Measurements from ENCODE around the gene SLBP.
"Not testable (repeated sequence)": the region's sequence is repeated elsewhere in the genome, so short reads cannot be mapped to it uniquely, and the experiment has no call there.

Gene SLBP

DNA sequence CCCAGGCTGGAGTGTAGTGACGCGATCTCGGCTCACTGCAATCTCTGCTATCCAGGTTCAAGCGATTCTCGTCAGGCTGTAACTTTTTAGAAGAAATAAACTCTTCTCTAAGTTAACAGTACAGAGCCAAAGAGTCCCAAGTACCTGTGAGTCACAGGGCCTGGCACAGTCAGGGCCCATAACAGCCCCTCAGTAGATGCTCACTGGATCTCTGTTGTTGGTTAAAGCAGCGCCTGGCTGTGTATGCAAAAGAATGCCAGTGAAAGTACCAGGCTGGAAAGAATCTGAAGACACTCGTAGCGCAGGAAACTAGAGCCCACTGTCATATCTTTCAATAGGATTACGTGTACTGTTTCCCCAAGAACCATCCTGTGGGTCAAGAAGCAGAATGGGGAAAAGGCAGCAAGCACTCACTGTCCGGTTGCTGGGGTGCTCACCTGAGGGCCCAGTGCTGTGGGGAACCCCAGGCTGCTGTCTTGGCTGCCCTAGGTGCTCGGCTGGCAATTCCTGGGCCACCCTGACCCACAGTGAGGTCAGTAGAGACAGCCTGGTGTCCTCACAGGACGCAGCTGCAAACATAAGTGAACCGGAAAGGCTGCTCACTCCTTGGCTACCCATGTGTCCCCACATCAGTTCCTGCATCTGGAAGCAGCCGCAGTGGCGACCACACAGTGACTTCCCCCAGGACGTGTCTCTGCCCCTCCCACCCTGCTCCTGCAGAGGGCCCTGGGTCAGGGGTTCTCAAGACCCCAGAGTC is 3.1 kb upstream of the SLBP start:
- peak in 2 of 10 donors; percentile 53 to 58 for DNase-seq
- intact Hi-C loops (cut with DNase I), result loop anchor here (5.0 kb wide), 1 partner anchor 142 kb away; the partner anchor contains the start of gene LETM1

DNA sequence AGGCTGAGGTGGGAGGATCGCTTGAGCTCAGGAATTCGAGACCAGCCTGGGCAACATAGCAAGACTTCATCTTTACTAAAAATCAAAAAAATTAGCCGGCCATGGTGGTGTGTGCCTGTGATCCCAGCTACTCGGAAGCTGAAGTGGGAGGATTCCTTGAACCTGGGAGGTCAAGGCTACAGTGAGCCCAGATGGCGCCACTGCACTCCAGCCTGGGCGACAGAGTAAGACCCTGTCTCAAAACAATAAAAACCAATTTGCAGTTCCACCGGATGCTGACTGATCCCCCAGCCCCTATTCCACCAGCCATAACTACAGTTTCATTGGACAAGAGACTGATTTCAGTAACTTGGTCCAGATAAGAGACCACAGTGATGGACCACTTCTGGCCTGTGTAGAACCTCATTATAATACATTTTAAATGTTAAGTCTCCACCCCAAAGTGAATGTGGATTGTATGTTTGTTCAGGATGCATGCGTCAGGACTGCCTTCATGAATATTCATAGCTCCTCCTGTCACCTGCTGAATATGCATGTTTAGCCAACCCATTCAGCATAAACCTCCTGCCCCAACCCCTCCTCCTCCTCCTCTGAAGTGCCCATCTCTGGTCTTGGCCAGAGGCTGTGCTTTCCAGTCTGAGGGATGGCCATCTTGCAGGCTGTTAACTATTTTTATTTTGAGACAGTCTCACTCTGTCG is 2.3 kb upstream of the SLBP start:
- intact Hi-C loops (cut with DNase I), result loop anchor here (5.0 kb wide), 1 partner anchor 143 kb away; the partner anchor contains the start of gene LETM1
- peak in 1 of 10 donors; percentile 62 for DNase-seq

DNA sequence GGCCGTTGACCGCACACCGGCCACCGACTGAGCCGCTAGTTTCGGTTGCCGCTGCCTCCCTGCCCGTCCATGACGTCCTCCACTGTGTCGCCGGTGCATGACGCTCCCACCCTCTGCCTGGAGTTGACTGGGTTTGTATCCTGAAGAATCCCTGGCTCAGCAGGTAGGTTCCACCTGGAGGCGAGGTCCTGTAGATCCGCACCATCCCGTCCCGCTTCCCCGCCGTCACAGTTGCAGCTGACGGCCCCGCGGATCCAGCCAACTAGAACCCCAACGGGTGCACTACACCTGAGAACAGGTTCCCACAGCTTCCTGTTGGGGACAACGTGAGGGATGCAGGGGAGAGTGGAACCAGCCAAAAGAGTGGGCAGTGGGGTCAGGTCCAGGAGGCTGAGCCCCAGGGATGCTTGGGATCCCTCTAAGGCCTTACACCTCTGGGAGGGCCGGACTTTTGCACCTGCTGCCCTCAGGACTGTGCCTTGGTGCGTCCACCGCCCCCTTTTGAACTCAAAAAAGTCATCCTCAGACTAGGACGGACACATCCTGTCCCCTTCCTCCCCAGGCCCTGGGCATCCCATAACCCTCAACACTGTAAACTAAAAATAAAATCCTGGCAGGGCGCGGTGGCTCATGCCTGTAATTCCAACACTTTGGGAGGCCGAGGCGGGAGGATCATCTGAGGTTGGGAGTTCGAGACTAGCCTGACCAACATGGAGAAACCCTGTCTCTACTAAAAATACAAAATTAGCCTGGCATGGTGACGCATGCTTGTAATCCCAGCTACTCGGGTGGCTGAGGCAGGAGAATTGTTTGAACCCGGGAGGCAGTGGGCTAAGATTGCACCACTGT is 1.1 kb upstream of the SLBP start:
- peak in 3 of 10 donors; percentile 39 to 74 (median 55) for DNase-seq
- intact Hi-C loops (cut with DNase I), result no loop called here

DNA sequence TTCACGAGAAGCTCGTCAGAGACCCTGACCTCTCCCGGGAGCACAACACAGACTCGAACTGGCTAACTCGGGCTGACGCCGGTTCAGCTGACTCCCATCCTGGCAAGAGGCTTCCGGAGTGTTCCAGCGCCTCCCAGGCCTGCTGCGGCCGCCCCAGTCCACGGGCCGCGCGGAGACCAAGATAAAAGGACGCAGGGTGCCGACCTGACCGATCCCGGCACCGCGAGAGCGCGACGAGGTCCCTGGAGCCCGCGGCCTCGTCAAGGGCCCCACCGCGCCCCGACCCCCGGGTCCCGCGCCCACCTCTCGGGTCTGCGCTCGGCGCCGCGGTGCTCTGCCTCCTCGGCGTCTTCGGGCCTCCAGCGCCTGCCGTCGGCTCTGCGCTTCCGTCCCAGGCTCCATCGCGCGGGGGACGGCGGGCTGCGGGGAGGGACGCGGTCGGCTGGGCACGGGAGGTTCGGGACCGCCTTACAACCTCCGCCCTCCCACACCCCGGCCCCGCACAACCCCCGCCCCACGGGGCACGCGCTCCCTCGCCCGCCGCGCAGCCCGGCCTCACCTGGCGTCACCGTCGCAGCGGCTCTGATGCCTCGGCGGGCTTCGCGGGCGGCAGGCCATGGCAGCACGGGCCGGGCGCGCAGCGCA is 426 bp downstream of the SLBP start:
- intact Hi-C loops (cut with DNase I), result no loop called here

DNA sequence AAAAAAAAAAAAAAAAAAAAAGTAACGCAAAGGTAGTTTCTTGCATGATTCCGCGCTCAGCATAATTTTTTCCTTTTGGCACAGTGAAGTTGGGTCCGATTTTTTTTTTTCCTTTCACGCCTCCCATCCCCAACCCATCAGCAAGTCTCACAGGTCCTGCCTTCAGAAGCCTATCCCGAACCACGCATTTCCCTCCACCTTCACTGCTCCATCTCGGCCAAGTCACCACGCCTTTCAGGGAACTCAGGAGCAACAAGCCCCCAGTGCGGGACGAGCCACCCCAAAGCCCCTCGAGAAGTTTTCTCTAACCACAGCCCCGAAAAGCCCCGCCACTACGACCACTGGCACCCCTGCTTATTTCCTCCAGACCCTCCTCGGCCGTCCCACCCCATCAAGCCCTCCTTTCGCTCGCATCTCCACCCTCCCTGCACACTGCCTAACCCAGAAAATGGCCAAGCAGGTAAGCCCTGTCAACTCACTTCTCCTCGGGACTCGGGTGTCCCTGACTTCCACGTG is 1.0 kb downstream of the SLBP start:
- intact Hi-C loops (cut with DNase I), result no loop called here
- DNase-seq, result peak in 2 of 10 donors; percentile 54 to 81

More for the DNA sequence above, 426 bp downstream of the SLBP start:
- DNase-seq, result peak in 6 of 10 donors; percentile 37 to 92 (median 66)

DNA sequence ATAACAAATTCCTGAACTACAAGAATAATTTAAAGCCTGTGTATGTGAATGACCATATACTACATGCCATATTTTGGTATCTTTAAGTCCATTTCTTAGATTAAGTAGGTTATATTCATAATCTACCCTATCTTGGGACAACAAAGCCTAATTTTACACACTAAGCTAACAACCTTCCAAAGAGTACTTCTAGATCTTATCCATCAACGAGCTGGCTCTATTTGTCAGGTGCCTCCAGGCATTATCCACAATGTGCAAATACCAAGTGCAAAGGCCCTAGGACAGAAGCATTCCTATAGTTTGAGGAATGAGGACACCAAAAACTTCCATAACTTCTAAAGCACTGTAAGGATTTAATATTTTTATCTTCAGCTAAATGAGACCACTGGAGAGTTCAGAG is 3.5 kb downstream of the SLBP start:
- DNase-seq, result no peak
- intact Hi-C loops (cut with DNase I), result no loop called here

DNA sequence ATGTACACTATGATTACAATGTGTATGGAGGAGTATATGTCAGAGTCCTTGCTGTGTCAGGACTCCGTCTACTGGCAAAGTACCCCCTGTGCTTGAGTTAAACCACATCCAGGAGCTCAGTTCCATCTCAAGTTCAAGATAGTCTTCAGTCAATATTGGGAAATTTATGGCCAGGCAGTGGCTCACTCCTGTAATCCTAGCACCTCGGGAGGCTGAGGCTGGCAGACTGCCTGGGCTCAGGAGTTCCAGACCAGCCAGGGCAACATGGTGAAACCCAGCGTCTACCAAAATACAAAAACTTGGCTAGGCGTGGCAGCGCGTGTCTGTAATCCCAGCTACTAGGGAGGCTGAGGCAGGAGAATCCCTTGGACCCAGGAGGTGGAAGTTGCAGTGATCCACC is 5.8 kb downstream of the SLBP start:
- intact Hi-C loops (cut with DNase I), result no loop called here
- DNase-seq, result peak in 2 of 10 donors; percentile 41 to 50

DNA sequence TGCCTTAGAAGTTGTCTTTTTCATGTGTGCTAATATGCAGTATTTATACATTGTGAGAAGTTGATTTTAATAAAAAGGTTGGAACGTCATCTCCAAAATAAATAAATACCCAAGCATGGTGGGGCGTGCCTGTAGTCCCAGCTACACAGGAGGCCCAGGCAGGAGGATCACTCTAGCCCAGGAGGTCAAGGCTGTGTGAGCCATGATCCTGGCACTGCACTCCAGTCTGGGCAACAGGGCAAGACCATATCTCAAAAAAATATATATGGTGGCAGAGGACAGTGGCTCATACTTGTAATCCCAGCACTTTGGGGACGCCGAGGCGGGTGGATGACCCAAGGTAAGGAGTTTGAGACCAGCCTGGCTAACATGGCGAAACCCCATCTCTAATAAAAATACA is 6.4 kb downstream of the SLBP start:
- intact Hi-C loops (cut with DNase I), result no loop called here
- DNase-seq, result peak in 2 of 10 donors; percentile 18 to 32

DNA sequence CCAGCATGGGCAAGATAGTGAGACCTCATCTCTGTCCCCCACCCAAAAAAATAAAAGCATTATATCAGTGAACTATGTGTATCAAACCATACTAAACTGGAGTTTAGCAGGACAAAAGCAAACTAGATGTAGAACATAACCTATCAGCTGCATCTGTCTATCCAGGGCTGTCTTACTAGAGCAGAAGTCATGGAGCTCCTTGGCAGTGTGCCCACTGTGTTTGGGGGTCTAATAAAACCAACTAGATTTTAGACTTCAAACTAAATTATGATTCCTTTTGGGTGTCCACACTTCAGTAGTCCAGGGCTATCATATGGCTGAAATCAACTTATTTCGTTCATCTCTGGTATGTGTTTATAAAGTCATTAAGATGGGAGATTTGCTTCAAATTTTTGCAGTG is 8.3 kb downstream of the SLBP start:
- intact Hi-C loops (cut with DNase I), result no loop called here
- peak in 1 of 10 donors; percentile 70 for DNase-seq

DNA sequence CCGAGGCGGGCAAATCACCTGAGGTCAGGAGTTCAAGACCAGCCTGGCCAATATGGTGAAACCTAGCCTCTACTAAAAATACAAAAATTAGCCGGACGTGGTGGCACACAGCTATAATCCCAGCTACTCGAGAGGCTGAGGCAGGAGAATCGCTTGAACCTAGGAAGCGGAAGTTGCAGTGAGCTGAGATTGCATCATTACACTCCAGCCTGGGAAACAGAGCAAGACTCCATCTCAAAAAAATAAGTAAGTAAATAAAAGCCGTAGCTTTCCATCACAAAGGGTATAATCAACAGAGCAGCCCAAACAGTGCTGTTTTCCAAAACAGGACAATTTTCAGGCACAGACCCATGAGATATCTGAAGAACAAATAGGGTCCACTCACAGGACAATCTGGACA is 10.4 kb downstream of the SLBP start:
- intact Hi-C loops (cut with DNase I); DNase-seq: not testable (repeated sequence)

DNA sequence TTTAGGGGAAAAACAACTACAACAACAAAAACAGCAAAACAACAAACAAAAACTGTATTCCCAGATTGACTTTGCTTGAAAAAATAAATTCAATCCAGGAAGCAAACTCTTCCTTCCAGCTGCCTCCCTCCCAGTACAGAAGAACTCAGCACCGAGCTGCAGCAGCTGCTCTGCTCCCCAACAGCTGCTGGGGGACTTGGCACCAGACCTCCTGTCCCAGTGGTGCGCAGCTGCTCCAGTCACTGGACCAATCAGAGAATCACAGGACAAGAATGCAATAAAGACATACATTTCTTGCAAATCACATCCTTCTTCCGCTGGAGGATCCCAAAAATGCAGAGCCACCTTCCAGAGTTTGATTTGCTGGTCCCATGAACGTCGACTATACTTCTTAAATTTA is 16.2 kb downstream of the SLBP start:
- intact Hi-C loops (cut with DNase I), result no loop called here
- peak in 3 of 10 donors; percentile 53 to 88 (median 67) for DNase-seq

DNA sequence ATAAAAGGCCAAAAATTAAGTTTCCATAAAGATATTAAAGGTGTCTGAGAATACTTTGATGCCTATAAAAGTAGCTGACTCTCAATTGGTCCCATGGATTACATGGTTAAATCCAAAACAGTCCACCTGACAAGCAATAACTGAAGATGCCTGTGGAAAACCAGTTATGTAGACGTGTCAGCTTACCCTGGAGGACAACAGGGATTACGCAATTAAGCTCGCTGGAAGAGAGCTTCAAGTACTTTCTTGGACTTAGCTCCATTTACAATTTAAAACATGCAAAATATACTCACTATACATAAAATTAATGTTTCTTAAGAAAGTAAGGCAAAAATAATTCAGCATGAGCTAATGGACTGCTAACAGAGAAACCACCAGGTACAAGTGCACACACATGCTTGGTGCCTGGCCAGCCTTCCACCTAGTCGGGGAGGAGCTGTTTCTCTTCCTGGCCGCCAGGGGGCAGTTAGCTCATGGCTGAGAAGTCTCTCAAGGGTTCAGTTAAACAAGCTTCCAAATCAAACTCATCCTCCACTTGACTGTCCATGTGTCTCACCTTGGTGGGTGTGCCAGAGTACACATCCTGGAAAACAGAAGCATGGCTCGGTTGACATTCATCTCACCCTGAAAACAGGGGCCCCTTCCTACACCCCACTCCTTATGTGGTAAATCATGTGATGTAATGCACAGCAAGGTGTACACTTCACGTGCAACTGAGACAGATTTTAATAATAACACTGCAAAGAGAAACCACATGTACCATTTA is 18.8 kb downstream of the SLBP start:
- intact Hi-C loops (cut with DNase I), result loop anchor here (1.0 kb wide), 1 partner anchor 33 kb away; no protein-coding TSS in a partner anchor
- peak in 7 of 10 donors; percentile 47 to 93 (median 61) for DNase-seq

DNA sequence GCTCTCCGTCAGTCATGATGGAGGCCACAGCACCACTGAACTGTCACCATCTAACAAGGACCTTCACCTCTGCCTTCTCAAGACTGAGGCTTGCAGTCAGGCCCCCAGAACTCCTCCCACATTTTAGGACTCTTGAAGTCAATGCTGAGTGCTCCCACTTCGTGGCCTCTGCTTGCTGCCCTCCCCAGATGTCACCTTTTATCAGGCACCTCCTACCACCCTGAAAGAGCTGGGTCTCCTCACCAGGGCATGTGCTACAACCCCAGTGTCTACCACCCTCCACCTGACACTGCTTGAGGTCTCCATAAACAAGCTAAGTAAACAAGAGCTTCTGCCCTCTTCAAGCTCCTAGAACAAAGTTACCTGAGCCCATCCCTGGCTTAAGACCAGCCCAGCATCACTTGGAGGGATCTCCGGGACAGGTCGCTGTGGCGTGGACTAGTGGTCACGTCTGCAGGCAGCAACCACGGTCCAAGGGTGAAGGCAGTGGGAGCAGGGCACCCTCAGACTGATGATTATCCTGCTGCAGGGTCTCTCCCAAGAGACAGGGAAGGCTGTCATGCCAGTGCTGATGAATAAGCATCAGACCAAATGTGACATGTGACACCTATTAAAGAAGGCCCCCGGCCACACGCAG is 20.3 kb downstream of the SLBP start:
- intact Hi-C loops (cut with DNase I), result no loop called here

DNA sequence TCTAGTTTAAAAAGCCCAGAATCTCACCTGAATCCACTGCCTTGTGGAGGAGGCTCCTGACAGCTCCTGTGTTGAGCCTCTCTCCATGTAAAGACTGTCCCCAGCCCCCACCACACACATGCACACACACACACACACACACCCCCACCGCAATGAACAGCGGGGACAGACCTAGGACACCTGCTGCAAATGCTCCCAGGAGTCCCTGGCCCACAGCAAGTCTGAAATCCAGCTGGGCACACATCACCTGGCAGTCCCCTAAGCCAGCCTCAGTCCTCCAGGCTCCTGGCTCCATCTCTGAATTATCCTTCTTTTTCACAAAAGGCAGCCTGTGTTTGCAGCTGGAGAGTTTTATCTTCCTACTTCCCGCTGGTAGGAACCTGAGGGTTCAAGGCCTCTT is 21.4 kb downstream of the SLBP start:
- DNase-seq, result no peak
- intact Hi-C loops (cut with DNase I), result no loop called here

More for the DNA sequence above, 20.3 kb downstream of the SLBP start:
- peak in 1 of 10 donors; percentile 42 for DNase-seq

DNA sequence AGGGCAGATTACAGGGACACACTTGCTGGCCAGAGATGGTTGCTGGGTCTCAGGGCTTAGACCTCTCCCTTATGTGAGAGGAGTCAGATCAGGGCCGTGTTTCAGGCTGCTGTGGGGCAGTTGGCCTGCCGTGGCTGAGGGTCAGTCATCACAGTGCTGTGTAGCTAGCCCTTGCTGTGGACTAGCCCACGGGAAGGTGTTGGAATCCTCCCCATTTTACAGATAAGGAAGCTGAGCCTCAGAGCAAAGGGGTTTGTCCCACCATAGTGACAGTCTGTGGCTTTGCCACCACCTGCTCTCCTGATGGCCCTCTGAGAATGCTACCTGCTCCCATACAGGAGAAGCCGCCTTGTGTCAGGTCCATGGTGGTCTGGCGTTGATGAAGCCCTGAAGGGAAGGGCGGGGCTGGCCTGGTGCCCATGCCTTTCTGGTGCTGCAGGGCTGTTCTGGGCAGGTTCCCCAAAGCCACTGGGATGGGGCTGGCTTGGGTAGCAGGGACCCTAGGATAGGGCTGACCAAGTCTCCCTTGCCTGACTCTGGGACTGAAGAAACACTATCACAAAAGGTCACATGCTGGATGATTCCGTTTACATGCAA is 25.6 kb downstream of the SLBP start:
- intact Hi-C loops (cut with DNase I), result no loop called here
- peak in 1 of 10 donors; percentile 31 for DNase-seq

DNA sequence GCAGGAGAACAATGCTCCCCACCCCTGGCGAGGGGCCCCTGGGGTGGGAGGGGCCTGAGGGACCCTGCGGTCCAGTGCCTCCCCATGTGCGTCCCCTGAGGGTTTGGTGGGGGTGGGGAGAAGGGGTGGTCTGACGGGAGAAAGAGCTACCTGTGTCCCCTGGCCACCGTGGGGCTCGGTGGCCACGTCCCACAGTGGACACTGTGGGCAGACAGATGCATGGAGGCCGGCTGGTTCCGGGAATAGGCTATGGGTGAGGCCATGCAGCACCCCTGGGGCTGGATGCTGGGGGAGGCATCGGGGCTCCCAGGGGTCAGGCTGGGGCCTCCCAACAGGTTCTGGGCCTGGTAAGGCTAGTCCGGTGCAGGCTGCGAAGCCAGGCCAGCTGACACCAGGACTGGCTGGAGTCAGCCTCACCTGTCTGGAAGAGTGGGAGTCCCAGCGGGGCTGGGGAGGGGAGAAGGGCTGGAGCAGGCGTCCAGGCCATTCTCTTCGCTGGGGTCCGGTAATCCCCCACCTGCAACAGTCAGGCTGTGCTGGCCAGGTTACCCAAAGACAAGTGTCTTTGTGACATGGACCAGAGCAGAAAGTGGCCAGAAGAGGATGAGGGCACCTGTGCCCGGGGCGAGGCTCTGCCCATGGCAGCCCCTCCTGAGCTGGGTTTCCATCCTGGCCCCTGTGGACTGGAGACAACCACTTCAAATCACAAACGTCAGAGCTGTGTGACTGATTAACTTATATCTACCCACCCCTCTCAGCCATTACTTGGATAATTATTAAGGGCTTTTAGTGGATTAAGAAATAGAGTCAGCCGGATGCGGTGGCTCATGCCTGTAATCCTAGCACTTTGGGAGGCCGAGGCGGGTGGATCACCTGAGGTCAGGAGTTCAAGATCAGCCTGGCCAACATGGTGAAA is 26.6 kb downstream of the SLBP start:
- DNase-seq, result peak in 1 of 10 donors; percentile 53
- intact Hi-C loops (cut with DNase I), result no loop called here

Measured in posterior cingulate gyrus (tissue), 11 donors.